Measurements from ENCODE around the gene IL17B. TPM values are rescaled to one million over a fixed set of nuclear protein-coding genes. Genes with fewer than 3 reads are reported as not detected.

The IL17B gene
- polyA plus RNA-seq, 1 donor (not counting 4 experiments of a cell fraction or from before 2014, with no cell fraction given), result not detected

- H3K79me2 ChIP-seq (ENCODE audit: control insufficient read depth, insufficient read depth, low read length), result no peaks in the 10 kb centered on the region
- FAIRE-seq (no peak), DNase-seq (ENCODE audit: low read depth, low spot score) (no peak)
- no peaks in the 10 kb centered on the region for H3K4me1 ChIP-seq (ENCODE audit: control insufficient read depth, extremely low read depth, insufficient read depth, low read length)
- no peak overlapping the region for H3K27ac ChIP-seq (ENCODE audit: control insufficient read depth, insufficient read depth, low read length)
- no peaks in the 10 kb centered on the region for H4K20me1 ChIP-seq (ENCODE audit: control insufficient read depth, extremely low read depth, insufficient read depth, low read length)
- H3K9ac ChIP-seq (ENCODE audit: control insufficient read depth, extremely low read depth, insufficient read depth, low read length), result no peak overlapping the region
- H3K4me3 ChIP-seq (ENCODE audit: control insufficient read depth in 2 of 3, extremely low read depth in 1 of 3, insufficient read depth in 2 of 3, low read depth in 1 of 3, low read length in 3 of 3), result no peak overlapping the region
- H3K9me1 ChIP-seq (ENCODE audit: control insufficient read depth, extremely low read depth, insufficient read depth, low read length), result no peaks in the 10 kb centered on the region
- dilution Hi-C loops (cut with MboI; ENCODE audit: extremely low pct_ligation_motif_present, low sequenced_read_pairs), result no loop called here
- H3K36me3 ChIP-seq (ENCODE audit: control insufficient read depth in 2 of 2, extremely low read depth in 1 of 2, insufficient read depth in 2 of 2, low read length in 2 of 2), result no peaks in the 10 kb centered on the region
- H3K9me3 ChIP-seq (ENCODE audit: control insufficient read depth, low read depth, low read length), result no peaks in the 10 kb centered on the region
- H3K4me2 ChIP-seq (ENCODE audit: control insufficient read depth, extremely low read depth, insufficient read depth, low read depth, low read length), result no peak overlapping the region
- H2AFZ ChIP-seq (ENCODE audit: control insufficient read depth, low read length), result no peak overlapping the region
- TF ChIP-seq EZH2 (IDR thresholded peaks at IDR 0.05; ENCODE audit: low read length) (no peak), CTCF (optimal IDR thresholded peaks at IDR 0.05 in 1 of 3, IDR thresholded peaks at IDR 0.05 in 1 of 3, conservative IDR thresholded peaks at IDR 0.05 in 1 of 3; ENCODE audit: extremely low read depth in 1 of 3, insufficient read depth in 2 of 3, low read length in 3 of 3) (no peak)
- peaks cover 3% of the 10 kb centered on the region for H3K27me3 ChIP-seq (ENCODE audit: control insufficient read depth, extremely low read depth, insufficient read depth, low read length)
Observed at GRCh38 chr5:149414405-149415065, 35.4 kb upstream of the IL17B start.

GRCh38 chr5:149413477-149414210 is 34.6 kb upstream of the IL17B start:
- TF ChIP-seq EZH2 (IDR thresholded peaks at IDR 0.05; ENCODE audit: low read length) (no peak), CTCF (optimal IDR thresholded peaks at IDR 0.05 in 1 of 3, IDR thresholded peaks at IDR 0.05 in 1 of 3, conservative IDR thresholded peaks at IDR 0.05 in 1 of 3; ENCODE audit: extremely low read depth in 1 of 3, insufficient read depth in 2 of 3, low read length in 3 of 3) (no peak)
- H3K9me1 ChIP-seq (ENCODE audit: control insufficient read depth, extremely low read depth, insufficient read depth, low read length), result no peaks in the 10 kb centered on the region
- no peak overlapping the region for H3K4me2 ChIP-seq (ENCODE audit: control insufficient read depth, extremely low read depth, insufficient read depth, low read depth, low read length)
- H3K4me1 ChIP-seq (ENCODE audit: control insufficient read depth, extremely low read depth, insufficient read depth, low read length), result no peaks in the 10 kb centered on the region
- no peaks in the 10 kb centered on the region for H3K9me3 ChIP-seq (ENCODE audit: control insufficient read depth, low read depth, low read length)
- DNase-seq (ENCODE audit: low read depth, low spot score) (no peak), FAIRE-seq (no peak)
- no peaks in the 10 kb centered on the region for H3K79me2 ChIP-seq (ENCODE audit: control insufficient read depth, insufficient read depth, low read length)
- dilution Hi-C loops (cut with MboI; ENCODE audit: extremely low pct_ligation_motif_present, low sequenced_read_pairs), result no loop called here
- no peaks in the 10 kb centered on the region for H4K20me1 ChIP-seq (ENCODE audit: control insufficient read depth, extremely low read depth, insufficient read depth, low read length)
- H3K27me3 ChIP-seq (ENCODE audit: control insufficient read depth, extremely low read depth, insufficient read depth, low read length), result peaks cover 3% of the 10 kb centered on the region
- H3K27ac ChIP-seq (ENCODE audit: control insufficient read depth, insufficient read depth, low read length), result no peak overlapping the region
- H2AFZ ChIP-seq (ENCODE audit: control insufficient read depth, low read length), result no peak overlapping the region
- no peak overlapping the region for H3K9ac ChIP-seq (ENCODE audit: control insufficient read depth, extremely low read depth, insufficient read depth, low read length)
- H3K4me3 ChIP-seq (ENCODE audit: control insufficient read depth in 2 of 3, extremely low read depth in 1 of 3, insufficient read depth in 2 of 3, low read depth in 1 of 3, low read length in 3 of 3), result no peak overlapping the region
- no peaks in the 10 kb centered on the region for H3K36me3 ChIP-seq (ENCODE audit: control insufficient read depth in 2 of 2, extremely low read depth in 1 of 2, insufficient read depth in 2 of 2, low read length in 2 of 2)

Data from keratinocyte (primary cell).